Naive thymus-derived CD8-positive, alpha-beta T cell (primary cell): ENCODE measurements around the gene KIF7. TPM values are rescaled to one million over a fixed set of nuclear protein-coding genes. Genes with fewer than 3 reads are reported as not detected.
"Not testable (repeated sequence)": the region's sequence is repeated elsewhere in the genome, so short reads cannot be mapped to it uniquely, and the experiment has no call there.

Experiments used
- ATAC-seq, 2 donors: fragments of 150-1000 bp; cut with Tn5 transposase in 1 of 2; sonication (Bioruptor Pico), chemical (Tn5 transposase) in 1 of 2; 1 replicate in 1 of 2; 2 replicates in 1 of 2; pipeline ENCODE4 v1.10.0; 2021; ENCODE audit warnings: mild to moderate bottlenecking in 2 of 2, moderate library complexity in 2 of 2
- POLR2A ChIA-PET: fragments of 350-600 bp; sonication (Branson Sonifier 250); formaldehyde crosslinking; loops from one replicate; lab custom pipeline; 2021; ENCODE audit warnings: antibody characterized with exemption; lab: Charles Lee
- DNase-seq, 10 donors: peaks; one replicate each; pipeline versions ENCODE4 v3.0.0 to v3.0.0-alpha.2; 2020 to 2022
- H3K27ac Mint-ChIP-seq, 10 donors: one replicate each; pipeline ENCODE4 v1.8.0; 2020 to 2022; ENCODE audit warnings: mild to moderate bottlenecking in 10 of 10, mixed read lengths in 10 of 10, moderate library complexity in 4 of 10, inconsistent platforms in 1 of 10
- H3K27me3 Mint-ChIP-seq, 5 donors: one replicate each; pipeline ENCODE4 v1.8.0; 2021 to 2022; ENCODE audit warnings: mixed read lengths in 5 of 5
- H3K36me3 Mint-ChIP-seq, 3 donors: one replicate each; pipeline ENCODE4 v1.8.0; 2020 to 2022; ENCODE audit warnings: mixed read lengths in 3 of 3, mild to moderate bottlenecking in 2 of 3, inconsistent platforms in 1 of 3
- H3K4me1 Mint-ChIP-seq, 4 donors: one replicate each; pipeline ENCODE4 v1.8.0; 2021 to 2022; ENCODE audit warnings: mixed read lengths in 4 of 4
- H3K4me3 Mint-ChIP-seq, 10 donors: one replicate each; pipeline ENCODE4 v1.8.0; 2020 to 2022; ENCODE audit warnings: mild to moderate bottlenecking in 10 of 10, mixed read lengths in 10 of 10, moderate library complexity in 6 of 10, inconsistent platforms in 1 of 10
- H3K9me3 Mint-ChIP-seq, 9 donors: one replicate each; pipeline ENCODE4 v1.8.0; 2020 to 2022; ENCODE audit warnings: mixed read lengths in 9 of 9, mild to moderate bottlenecking in 3 of 9, inconsistent platforms in 1 of 9, moderate library complexity in 1 of 9
- polyA plus RNA-seq, 3 donors: library from polyadenylated mRNA; unstranded; fragments of 300-500 nt; fragmentation: Illumina TruSeq; gene quantifications; one replicate each; pipeline ENCODE4 v1.2.3, GENCODE V29; 2021
- total RNA-seq, 8 experiments: library from RNA in 2 of 8; stranded (reverse) in 2 of 8; gene quantifications; one replicate each; pipeline ENCODE4 v1.2.3 and lab custom pipeline; 2021 to 2026

Gene KIF7, protein sequence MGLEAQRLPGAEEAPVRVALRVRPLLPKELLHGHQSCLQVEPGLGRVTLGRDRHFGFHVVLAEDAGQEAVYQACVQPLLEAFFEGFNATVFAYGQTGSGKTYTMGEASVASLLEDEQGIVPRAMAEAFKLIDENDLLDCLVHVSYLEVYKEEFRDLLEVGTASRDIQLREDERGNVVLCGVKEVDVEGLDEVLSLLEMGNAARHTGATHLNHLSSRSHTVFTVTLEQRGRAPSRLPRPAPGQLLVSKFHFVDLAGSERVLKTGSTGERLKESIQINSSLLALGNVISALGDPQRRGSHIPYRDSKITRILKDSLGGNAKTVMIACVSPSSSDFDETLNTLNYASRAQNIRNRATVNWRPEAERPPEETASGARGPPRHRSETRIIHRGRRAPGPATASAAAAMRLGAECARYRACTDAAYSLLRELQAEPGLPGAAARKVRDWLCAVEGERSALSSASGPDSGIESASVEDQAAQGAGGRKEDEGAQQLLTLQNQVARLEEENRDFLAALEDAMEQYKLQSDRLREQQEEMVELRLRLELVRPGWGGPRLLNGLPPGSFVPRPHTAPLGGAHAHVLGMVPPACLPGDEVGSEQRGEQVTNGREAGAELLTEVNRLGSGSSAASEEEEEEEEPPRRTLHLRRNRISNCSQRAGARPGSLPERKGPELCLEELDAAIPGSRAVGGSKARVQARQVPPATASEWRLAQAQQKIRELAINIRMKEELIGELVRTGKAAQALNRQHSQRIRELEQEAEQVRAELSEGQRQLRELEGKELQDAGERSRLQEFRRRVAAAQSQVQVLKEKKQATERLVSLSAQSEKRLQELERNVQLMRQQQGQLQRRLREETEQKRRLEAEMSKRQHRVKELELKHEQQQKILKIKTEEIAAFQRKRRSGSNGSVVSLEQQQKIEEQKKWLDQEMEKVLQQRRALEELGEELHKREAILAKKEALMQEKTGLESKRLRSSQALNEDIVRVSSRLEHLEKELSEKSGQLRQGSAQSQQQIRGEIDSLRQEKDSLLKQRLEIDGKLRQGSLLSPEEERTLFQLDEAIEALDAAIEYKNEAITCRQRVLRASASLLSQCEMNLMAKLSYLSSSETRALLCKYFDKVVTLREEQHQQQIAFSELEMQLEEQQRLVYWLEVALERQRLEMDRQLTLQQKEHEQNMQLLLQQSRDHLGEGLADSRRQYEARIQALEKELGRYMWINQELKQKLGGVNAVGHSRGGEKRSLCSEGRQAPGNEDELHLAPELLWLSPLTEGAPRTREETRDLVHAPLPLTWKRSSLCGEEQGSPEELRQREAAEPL (N-terminal part only)
- total RNA-seq (under 1 TPM in 1 of 2 experiments, not detected in 1; 0.10 TPM), polyA plus RNA-seq (under 1 TPM in 1 of 3 donors, not detected in 2; 0.17 TPM), total RNA-seq (lab: John Stamatoyannopoulos, UW) (0.37 to 7.9 (median 2.0) reads per million in 6 experiments)

GRCh38 chr15:89654847-89655805 is at the start of gene KIF7:
Gene KIF7 (minus strand): TSS chr15:89655467. CDS start chr15:89652930, 2,537 bp downstream.
- H3K4me1 Mint-ChIP-seq: peaks cover 7 to 17% (median 15%) of the 10 kb centered on the region in 4 donors
- DNase-seq (no peak), ATAC-seq (peak; percentile 44 to 62)
- peak within 1 kb of the TSS; percentile 62 to 84 (median 78) for H3K4me3 Mint-ChIP-seq
- H3K9me3 Mint-ChIP-seq: no peaks in the 10 kb centered on the region
- peaks cover 21 to 60% (median 30%) of the 10 kb centered on the region in 5 donors for H3K27me3 Mint-ChIP-seq
- no peaks in the 10 kb centered on the region for H3K36me3 Mint-ChIP-seq
- H3K27ac Mint-ChIP-seq: peak within 1 kb of the TSS in 2 of 10 donors; percentile 31 to 65
- POLR2A ChIA-PET: no interaction called here

DNA sequence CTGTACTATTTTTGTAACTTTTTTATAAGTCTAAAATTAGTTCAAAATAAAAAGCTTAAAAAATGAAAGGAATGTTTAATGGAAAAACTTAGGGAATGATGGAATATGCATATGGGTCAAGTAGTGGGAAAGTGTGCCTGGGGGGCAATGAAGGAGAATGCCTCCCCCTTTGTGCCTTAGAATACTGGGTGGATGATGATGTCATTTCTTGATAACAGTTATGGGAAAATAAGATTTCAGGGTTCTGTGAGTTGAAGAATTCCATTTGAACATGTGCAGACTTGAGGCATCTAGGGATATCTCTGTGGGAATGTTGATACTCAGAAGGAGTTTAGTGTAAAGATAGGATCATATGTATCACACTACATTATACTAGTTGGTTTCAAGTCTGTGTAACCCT is 49.1 kb upstream of the KIF7 start:
- POLR2A ChIA-PET: interaction anchor here (0.8 kb wide), 1 partner anchor 51 kb away, joined by 3 read pairs; no protein-coding TSS in a partner anchor
- ATAC-seq (no peak), DNase-seq (no peak)
- Mint-ChIP-seq H3K4me3 (no peak overlapping the region), H3K4me1 (no peaks in the 10 kb centered on the region), H3K36me3 (peaks cover 0 to 4% (median 0%) of the 10 kb centered on the region in 3 donors), H3K27me3 (peaks cover 22 to 44% (median 37%) of the 10 kb centered on the region in 5 donors), H3K9me3 (peaks cover 0 to 2% (median 0%) of the 10 kb centered on the region in 9 donors), H3K27ac (no peak overlapping the region)

DNA sequence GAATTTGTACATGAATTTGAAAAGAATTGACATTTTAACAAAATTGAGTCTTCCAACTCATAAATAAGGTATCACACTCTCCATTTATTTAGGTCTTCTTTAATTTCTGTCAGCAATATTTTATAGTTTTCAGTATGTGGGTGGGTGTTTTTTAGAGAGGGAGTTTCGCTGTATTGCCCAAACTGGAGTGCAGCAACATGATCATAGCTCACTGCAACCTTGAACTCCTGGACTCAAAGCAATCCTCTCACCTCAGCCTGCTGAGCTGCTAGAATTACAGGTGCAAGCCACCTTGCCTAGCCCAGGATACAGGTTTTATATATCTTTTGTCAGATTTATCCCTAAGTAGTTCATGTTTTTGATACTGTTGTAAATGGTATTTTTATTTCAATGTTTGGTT is 39.9 kb upstream of the KIF7 start:
- H3K9me3 Mint-ChIP-seq: no peaks in the 10 kb centered on the region
- H3K36me3 Mint-ChIP-seq: peaks cover 0 to 2% (median 0%) of the 10 kb centered on the region in 3 donors
- peaks cover 4 to 10% (median 7%) of the 10 kb centered on the region in 4 donors for H3K4me1 Mint-ChIP-seq
- peaks cover 0 to 13% (median 6%) of the 10 kb centered on the region in 5 donors for H3K27me3 Mint-ChIP-seq
- no peak overlapping the region for H3K27ac Mint-ChIP-seq
- ATAC-seq (no peak), DNase-seq (no peak)
- peak overlapping the region in 1 of 10 donors; percentile 18 for H3K4me3 Mint-ChIP-seq
- POLR2A ChIA-PET: no interaction called here

GRCh38 chr15:89693696-89694095 is 38.4 kb upstream of the KIF7 start:
- Mint-ChIP-seq H3K4me1 (peaks cover 4 to 19% (median 13%) of the 10 kb centered on the region in 4 donors), H3K4me3 (no peak overlapping the region), H3K27me3 (peaks cover 0 to 10% (median 0%) of the 10 kb centered on the region in 5 donors), H3K36me3 (peaks cover 0 to 2% (median 0%) of the 10 kb centered on the region in 3 donors), H3K27ac (no peak overlapping the region), H3K9me3 (no peaks in the 10 kb centered on the region)
- POLR2A ChIA-PET: no interaction called here
- ATAC-seq (no peak), DNase-seq (no peak)

DNA sequence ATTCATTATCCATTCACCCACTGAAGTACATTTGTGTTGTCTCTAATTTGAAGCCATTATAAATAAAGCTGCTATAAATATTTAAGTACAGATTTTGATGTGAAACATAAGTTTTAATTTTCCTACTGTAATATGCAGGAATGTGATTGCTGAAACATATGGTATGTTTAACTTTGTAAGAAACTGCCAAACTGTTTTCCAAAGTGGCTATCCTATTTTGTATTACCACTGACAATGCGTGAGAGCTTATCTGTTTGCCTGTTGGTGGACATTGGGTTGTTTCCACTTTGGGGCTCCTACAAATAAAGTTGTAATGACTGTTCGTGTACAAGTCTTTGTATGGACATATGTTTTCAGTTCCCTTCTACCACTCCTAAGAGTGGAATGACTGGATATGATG is 37.8 kb upstream of the KIF7 start:
- no peak overlapping the region for H3K27ac Mint-ChIP-seq
- DNase-seq (no peak), ATAC-seq (no peak)
- peaks cover 0 to 10% (median 0%) of the 10 kb centered on the region in 5 donors for H3K27me3 Mint-ChIP-seq
- no peaks in the 10 kb centered on the region for H3K9me3 Mint-ChIP-seq
- no peaks in the 10 kb centered on the region for H3K36me3 Mint-ChIP-seq
- H3K4me3 Mint-ChIP-seq: peak overlapping the region in 1 of 10 donors; percentile 13
- peaks cover 4 to 19% (median 13%) of the 10 kb centered on the region in 4 donors for H3K4me1 Mint-ChIP-seq
- POLR2A ChIA-PET: no interaction called here

DNA sequence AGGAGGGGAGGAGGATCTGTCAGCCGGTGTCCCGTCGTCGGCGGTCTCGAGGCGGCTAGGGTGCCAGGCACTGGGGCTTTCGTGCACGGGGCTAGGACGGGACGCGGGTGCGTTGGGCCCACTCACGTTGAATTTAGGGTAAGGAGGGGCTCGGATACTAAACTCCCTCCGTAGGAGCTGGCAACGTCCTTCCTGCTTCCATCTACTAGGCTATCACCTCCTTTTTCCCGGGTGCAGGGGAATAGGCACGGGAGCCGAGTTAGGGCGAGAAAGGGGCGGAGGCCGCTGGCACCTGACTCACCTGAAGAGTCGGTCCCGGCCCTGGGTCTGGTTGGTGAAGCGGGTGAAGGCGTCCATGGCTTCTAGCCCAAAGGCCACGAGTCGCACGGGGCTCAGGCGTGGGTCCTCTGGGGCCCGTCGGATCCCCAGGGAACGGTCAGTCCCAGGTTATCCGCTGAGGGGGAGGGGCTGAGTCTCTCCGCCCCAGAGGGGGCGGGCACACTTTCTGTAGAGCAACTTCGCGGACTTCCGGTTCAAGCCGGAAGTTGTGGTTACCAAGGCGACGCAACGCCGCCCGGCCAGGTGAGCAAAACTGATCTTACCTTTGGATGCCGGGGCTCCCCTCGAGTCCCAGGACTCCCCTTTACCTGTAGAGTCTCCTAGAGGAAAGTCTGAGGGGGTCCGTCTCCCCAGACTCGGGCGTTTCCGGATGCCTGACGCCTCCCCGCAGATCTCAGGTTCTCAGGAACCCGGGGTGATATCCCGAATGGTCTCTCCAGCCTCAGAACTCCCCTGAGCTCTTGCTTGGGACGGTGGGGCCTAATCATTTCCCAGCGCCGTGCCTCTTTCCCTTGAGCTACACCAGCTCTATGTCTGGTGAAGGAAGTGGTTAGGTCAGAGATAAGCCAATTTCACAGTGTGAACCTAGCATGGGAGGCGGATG is 35.3 kb upstream of the KIF7 start, which contains the start of the genes PEX11A and WDR93:
Gene PEX11A, minus strand, starts transcription at position 479 of the 943 bp plus-strand sequence. Its CDS starts 122 bp downstream, at position 357.
Gene WDR93, plus strand, starts transcription at position 536 of the 943 bp plus-strand sequence. CDS start 10,936 bp downstream, outside the sequence.
- H3K4me1 Mint-ChIP-seq: peaks cover 7 to 19% (median 13%) of the 10 kb centered on the region in 4 donors
- no peaks in the 10 kb centered on the region for H3K27me3 Mint-ChIP-seq
- peak within 1 kb of the TSS; percentile 86 to 95 (median 92) for H3K4me3 Mint-ChIP-seq
- POLR2A ChIA-PET: interaction anchor here (0.5 kb wide), 1 partner anchor 185 kb away, joined by 3 read pairs; no protein-coding TSS in a partner anchor
- DNase-seq: peak; percentile 56 to 85 (median 72)
- H3K9me3 Mint-ChIP-seq: no peaks in the 10 kb centered on the region
- H3K27ac Mint-ChIP-seq: peak within 1 kb of the TSS; percentile 72 to 96 (median 87)
- H3K36me3 Mint-ChIP-seq: peaks cover 1 to 3% (median 2%) of the 10 kb centered on the region in 3 donors
- peak; percentile 86 for ATAC-seq

GRCh38 chr15:89689930-89690275 is 34.6 kb upstream of the KIF7 start:
- not testable (repeated sequence) for H3K36me3 Mint-ChIP-seq

DNA sequence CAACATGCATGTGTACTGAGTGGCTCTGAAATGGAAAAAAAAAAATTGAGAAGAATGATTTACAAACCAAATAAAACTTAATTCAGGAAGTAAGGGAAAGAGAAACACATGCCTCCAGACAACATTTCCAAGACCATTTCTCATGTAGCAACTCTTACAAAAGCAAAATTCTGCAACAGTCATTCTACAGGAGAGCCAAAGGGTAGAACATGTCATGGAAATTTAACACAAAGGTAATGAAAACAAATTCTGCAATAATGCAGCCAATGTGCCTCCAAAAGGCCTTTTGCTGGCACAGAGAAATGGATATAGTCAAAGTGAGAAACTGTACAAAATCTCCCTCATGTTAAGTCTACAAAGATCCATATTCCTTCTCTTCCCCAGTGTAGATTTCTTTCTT is 31.3 kb upstream of the KIF7 start:
- DNase-seq (no peak), ATAC-seq (no peak)
- Mint-ChIP-seq H3K27ac (peak overlapping the region in 1 of 10 donors; percentile 24), H3K27me3 (no peaks in the 10 kb centered on the region), H3K4me1 (peaks cover 7 to 19% (median 13%) of the 10 kb centered on the region in 4 donors), H3K4me3 (no peak overlapping the region), H3K36me3 (peaks cover 14 to 22% (median 20%) of the 10 kb centered on the region in 3 donors), H3K9me3 (no peaks in the 10 kb centered on the region)
- POLR2A ChIA-PET: no interaction called here

More at GRCh38 chr15:89689930-89690275, 34.6 kb upstream of the KIF7 start:
- Mint-ChIP-seq H3K4me1 (peaks cover 7 to 19% (median 13%) of the 10 kb centered on the region in 4 donors), H3K27ac (peak overlapping the region in 9 of 10 donors; percentile 11 to 96 (median 85)), H3K4me3 (peak overlapping the region; percentile 86 to 95 (median 92))
- ATAC-seq, H3K27me3 Mint-ChIP-seq, H3K9me3 Mint-ChIP-seq, DNase-seq, POLR2A ChIA-PET: not testable (repeated sequence)

GRCh38 chr15:89685995-89686394 is 30.7 kb upstream of the KIF7 start:
- no peak overlapping the region for H3K4me3 Mint-ChIP-seq
- no peaks in the 10 kb centered on the region for H3K27me3 Mint-ChIP-seq
- H3K4me1 Mint-ChIP-seq: peaks cover 6 to 16% (median 11%) of the 10 kb centered on the region in 4 donors
- DNase-seq (no peak), ATAC-seq (no peak)
- peaks cover 14 to 26% (median 23%) of the 10 kb centered on the region in 3 donors for H3K36me3 Mint-ChIP-seq
- H3K9me3 Mint-ChIP-seq: no peaks in the 10 kb centered on the region
- POLR2A ChIA-PET: no interaction called here
- H3K27ac Mint-ChIP-seq: no peak overlapping the region

GRCh38 chr15:89681146-89681545 is 25.9 kb upstream of the KIF7 start:
- POLR2A ChIA-PET: no interaction called here
- Mint-ChIP-seq H3K36me3 (peaks cover 14 to 25% (median 24%) of the 10 kb centered on the region in 3 donors), H3K27ac (peak overlapping the region in 1 of 10 donors; percentile 19)

More at GRCh38 chr15:89681146-89681545, 25.9 kb upstream of the KIF7 start:
- no peaks in the 10 kb centered on the region for H3K9me3 Mint-ChIP-seq
- H3K4me1 Mint-ChIP-seq: no peaks in the 10 kb centered on the region
- no peak overlapping the region for H3K4me3 Mint-ChIP-seq
- no peak for DNase-seq
- ATAC-seq: no peak
- no peaks in the 10 kb centered on the region for H3K27me3 Mint-ChIP-seq
